ENCODE results near the gene LRRC75B. TPM values are rescaled to one million over a fixed set of nuclear protein-coding genes. Genes with fewer than 3 reads are reported as not detected.

LRRC75B gene
- polyA plus RNA-seq, 1 experiment, result 5.2 TPM

DNA sequence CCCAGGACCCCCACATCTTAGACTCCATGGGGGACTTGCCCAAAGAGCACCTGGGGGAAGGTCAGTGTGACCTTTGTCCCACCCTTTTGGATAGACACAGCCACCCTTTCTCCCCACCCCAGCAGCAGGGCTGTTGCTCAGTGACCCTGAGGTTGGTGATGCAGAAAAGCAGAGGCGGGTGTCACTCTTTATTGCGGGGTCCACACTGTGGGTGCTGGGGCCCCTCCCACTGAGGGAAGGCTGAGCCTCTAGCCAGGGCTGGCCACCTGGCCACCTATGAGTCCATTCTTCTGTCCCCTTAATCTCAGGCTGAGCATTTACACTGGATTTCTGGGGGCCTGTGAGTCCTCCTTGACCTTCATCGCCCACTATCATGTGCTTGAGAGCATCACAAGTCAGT is 7.4 kb downstream of the LRRC75B start:
- Histone ChIP-seq H3K27me3 (ENCODE audit: control insufficient read depth, insufficient read depth, low read length) (no peaks in the 10 kb centered on the region), H3K9me3 (ENCODE audit: control insufficient read depth, insufficient read depth, low read length) (no peaks in the 10 kb centered on the region), H3K27ac (ENCODE audit: low read depth, low read length) (no peak overlapping the region), H3K4me3 (ENCODE audit: low read depth, low read length) (no peak overlapping the region)
- ChIA-PET CTCF (no interaction called here), POLR2A (no interaction called here)
- TF ChIP-seq, protein P1, sequence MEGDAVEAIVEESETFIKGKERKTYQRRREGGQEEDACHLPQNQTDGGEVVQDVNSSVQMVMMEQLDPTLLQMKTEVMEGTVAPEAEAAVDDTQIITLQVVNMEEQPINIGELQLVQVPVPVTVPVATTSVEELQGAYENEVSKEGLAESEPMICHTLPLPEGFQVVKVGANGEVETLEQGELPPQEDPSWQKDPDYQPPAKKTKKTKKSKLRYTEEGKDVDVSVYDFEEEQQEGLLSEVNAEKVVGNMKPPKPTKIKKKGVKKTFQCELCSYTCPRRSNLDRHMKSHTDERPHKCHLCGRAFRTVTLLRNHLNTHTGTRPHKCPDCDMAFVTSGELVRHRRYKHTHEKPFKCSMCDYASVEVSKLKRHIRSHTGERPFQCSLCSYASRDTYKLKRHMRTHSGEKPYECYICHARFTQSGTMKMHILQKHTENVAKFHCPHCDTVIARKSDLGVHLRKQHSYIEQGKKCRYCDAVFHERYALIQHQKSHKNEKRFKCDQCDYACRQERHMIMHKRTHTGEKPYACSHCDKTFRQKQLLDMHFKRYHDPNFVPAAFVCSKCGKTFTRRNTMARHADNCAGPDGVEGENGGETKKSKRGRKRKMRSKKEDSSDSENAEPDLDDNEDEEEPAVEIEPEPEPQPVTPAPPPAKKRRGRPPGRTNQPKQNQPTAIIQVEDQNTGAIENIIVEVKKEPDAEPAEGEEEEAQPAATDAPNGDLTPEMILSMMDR (IDR thresholded peaks at IDR 0.05; ENCODE audit: low read depth, low read length), result no peak
- no peak for DNase-seq (ENCODE audit: low read depth, low spot score)

- no peak overlapping the region for H3K27ac ChIP-seq (ENCODE audit: low read depth, low read length)
- ChIA-PET CTCF (no interaction called here), POLR2A (no interaction called here)
- DNase-seq (ENCODE audit: low read depth, low spot score), result no peak
- H3K27me3 ChIP-seq (ENCODE audit: control insufficient read depth, insufficient read depth, low read length), result no peaks in the 10 kb centered on the region
- TF ChIP-seq, protein P1 (IDR thresholded peaks at IDR 0.05; ENCODE audit: low read depth, low read length), result no peak
- no peaks in the 10 kb centered on the region for H3K9me3 ChIP-seq (ENCODE audit: control insufficient read depth, insufficient read depth, low read length)
- H3K4me3 ChIP-seq (ENCODE audit: low read depth, low read length), result no peak overlapping the region
Observed at GRCh38 chr22:24584871-24585411, 7.9 kb downstream of the LRRC75B start.

DNA sequence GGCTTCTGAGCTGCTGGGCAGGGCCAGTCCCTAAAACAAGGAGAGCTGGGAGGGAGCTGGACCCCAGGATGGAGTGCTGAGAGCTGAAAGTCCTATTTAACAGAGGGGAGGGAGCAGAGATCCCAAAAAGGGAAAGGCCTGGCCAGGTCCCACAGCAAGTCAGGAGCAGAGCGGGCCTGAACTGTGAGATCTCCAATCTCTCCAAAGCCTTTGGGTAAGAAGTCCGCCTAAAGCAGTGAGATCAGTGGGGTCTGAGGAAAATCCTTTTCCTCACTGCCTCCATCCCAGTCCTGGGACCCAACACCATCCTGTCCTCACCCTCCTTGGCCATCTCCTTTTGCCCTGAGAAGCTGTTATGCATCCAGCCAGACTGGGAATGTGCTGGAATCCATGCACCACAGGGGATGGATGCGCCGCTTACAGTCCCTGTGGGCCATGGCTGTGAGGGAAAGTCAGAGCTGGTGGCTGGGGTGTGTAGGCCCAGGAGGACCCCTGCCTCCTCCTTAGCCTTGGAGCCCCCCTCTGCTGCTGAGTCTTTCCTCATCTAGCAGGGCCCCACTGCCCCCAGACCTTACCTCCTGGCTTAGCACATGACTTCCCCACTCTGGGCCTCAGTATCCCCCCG is 8.6 kb downstream of the LRRC75B start:
- POLR2A ChIA-PET, result interaction anchor here (1.1 kb wide), 1 partner anchor 29 kb away, joined by 5 read pairs; the partner anchor contains the start of gene GUCD1

GRCh38 chr22:24583221-24584165 is 9.4 kb downstream of the LRRC75B start:
- no peaks in the 10 kb centered on the region for H3K9me3 ChIP-seq (ENCODE audit: control insufficient read depth, insufficient read depth, low read length)
- DNase-seq (ENCODE audit: low read depth, low spot score), result no peak
- TF ChIP-seq, protein P1 (IDR thresholded peaks at IDR 0.05; ENCODE audit: low read depth, low read length), result no peak
- H3K27me3 ChIP-seq (ENCODE audit: control insufficient read depth, insufficient read depth, low read length), result no peaks in the 10 kb centered on the region
- ChIA-PET POLR2A (interaction anchor here (1.1 kb wide), 1 partner anchor 28 kb away, joined by 5 read pairs; the partner anchor contains the start of gene GUCD1), CTCF (interaction anchor here (1.1 kb wide), 1 partner anchor 52 kb away, joined by 3 read pairs; no protein-coding TSS in a partner anchor)
- peak overlapping the region; percentile 52 for H3K27ac ChIP-seq (ENCODE audit: low read depth, low read length)
- no peak overlapping the region for H3K4me3 ChIP-seq (ENCODE audit: low read depth, low read length)

More for the DNA sequence above, 8.6 kb downstream of the LRRC75B start:
- Histone ChIP-seq H3K4me3 (ENCODE audit: low read depth, low read length) (no peak overlapping the region), H3K9me3 (ENCODE audit: control insufficient read depth, insufficient read depth, low read length) (no peaks in the 10 kb centered on the region), H3K27me3 (ENCODE audit: control insufficient read depth, insufficient read depth, low read length) (no peaks in the 10 kb centered on the region), H3K27ac (ENCODE audit: low read depth, low read length) (peak overlapping the region; percentile 52)
- DNase-seq (ENCODE audit: low read depth, low spot score), result no peak
- CTCF ChIA-PET, result interaction anchor here (1.1 kb wide), 1 partner anchor 51 kb away, joined by 3 read pairs; no protein-coding TSS in a partner anchor
- TF ChIP-seq, protein P1 (IDR thresholded peaks at IDR 0.05; ENCODE audit: low read depth, low read length), result no peak
